Duodenal mucosa (tissue), 2 donors: Measurements from ENCODE around the gene OSBP.
"Not testable (repeated sequence)": the region's sequence is repeated elsewhere in the genome, so short reads cannot be mapped to it uniquely, and the experiment has no call there.

ENCODE experiments used
- H3K27ac ChIP-seq: one replicate; pipeline ENCODE4 v1.7.0; 2013; ENCODE audit warnings: low read depth, low read length
- H3K27me3 ChIP-seq, 2 donors: one replicate each; pipeline ENCODE4 v1.7.0; 2013; ENCODE audit warnings: low read length in 2 of 2, control low read depth in 1 of 2; ENCODE audit not compliant: insufficient read depth in 2 of 2, control insufficient read depth in 1 of 2
- H3K36me3 ChIP-seq, 2 donors: one replicate each; pipeline ENCODE4 v1.7.0; 2013; ENCODE audit warnings: low read length in 2 of 2, control low read depth in 1 of 2; ENCODE audit not compliant: insufficient read depth in 2 of 2, control insufficient read depth in 1 of 2
- H3K4me1 ChIP-seq, 2 donors: one replicate each; pipeline ENCODE4 v1.7.0; 2013; ENCODE audit warnings: low read length in 2 of 2, control low read depth in 1 of 2; ENCODE audit not compliant: insufficient read depth in 2 of 2, control insufficient read depth in 1 of 2
- H3K4me3 ChIP-seq, 2 donors: one replicate each; pipeline ENCODE4 v1.7.0; 2013; ENCODE audit warnings: low read length in 2 of 2, low read depth in 1 of 2
- H3K9ac ChIP-seq, 2 donors: one replicate each; pipeline ENCODE4 v1.7.0; 2013; ENCODE audit warnings: low read length in 2 of 2, low read depth in 1 of 2
- H3K9me3 ChIP-seq, 2 donors: one replicate each; pipeline ENCODE4 v1.7.0; 2013; ENCODE audit warnings: low read length in 2 of 2, control low read depth in 1 of 2; ENCODE audit not compliant: control insufficient read depth in 1 of 2

The OSBP gene

DNA sequence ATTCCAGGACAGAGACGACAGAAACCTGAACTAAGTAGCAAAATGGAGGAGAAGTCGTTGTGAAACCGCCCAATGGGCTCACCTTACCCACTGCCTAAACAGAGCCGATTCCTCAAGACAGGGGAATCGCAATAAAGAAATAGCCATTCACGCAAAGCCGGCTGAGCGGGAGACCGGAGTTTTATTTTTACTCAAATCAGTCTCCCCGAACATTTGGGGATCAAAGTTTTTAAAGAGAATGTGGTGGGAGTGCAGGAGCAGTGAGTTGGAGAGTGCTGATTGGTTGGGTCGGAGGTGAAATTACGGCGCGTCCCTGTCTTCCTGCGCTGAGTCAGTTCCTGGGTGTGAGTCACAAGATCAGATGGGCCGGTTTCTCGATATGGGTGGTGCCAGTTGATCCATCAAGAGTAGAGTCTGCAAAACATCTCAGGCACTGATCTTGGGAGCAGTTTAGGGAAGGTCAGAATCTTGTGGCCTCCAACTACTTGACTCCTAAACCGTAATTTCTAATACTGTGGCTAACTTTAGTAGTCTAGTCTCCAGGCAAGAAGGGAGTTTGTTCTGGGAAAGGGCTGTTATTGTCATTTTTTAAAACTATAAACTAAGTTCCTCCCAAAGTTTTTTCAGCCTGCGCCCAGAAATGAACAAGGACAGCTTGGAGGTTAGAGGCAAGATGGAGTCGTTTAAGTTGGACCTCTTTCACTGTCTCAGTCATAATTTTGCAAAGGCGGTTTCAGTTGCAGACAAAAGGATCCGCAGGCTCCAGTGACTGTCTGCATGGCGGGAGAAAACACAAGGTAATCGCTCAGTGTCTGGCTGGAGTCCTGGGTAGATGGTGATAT lies 70.2 kb downstream of the OSBP start:
- no peak overlapping the region for H3K27ac ChIP-seq
- no peaks in the 10 kb centered on the region for H3K9me3 ChIP-seq
- H3K4me1 ChIP-seq: peaks cover 0 to 4% of the 10 kb centered on the region in 2 donors
- no peaks in the 10 kb centered on the region for H3K36me3 ChIP-seq
- no peak overlapping the region for H3K4me3 ChIP-seq
- H3K27me3 ChIP-seq: no peaks in the 10 kb centered on the region
- H3K9ac ChIP-seq: no peak overlapping the region

DNA sequence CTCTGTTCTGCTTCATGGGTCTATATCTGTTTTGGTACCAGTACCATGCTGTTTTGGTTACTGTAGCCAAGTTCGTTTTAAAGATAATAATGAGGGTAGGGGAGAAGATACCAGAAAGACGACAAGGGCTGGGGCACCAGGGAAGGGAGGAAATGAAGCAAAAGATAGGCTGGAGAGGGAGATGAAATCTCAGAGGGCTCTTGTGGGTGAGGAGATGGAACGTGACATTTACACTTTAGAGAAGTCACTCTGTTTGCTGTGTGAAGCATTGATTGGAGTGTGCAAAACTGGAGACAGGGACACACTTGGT lies 70.8 kb downstream of the OSBP start:
- Histone ChIP-seq H3K4me3 (no peak overlapping the region), H3K36me3 (no peaks in the 10 kb centered on the region), H3K27ac (no peak overlapping the region), H3K27me3 (no peaks in the 10 kb centered on the region), H3K9me3 (no peaks in the 10 kb centered on the region), H3K9ac (no peak overlapping the region), H3K4me1 (no peaks in the 10 kb centered on the region)

DNA sequence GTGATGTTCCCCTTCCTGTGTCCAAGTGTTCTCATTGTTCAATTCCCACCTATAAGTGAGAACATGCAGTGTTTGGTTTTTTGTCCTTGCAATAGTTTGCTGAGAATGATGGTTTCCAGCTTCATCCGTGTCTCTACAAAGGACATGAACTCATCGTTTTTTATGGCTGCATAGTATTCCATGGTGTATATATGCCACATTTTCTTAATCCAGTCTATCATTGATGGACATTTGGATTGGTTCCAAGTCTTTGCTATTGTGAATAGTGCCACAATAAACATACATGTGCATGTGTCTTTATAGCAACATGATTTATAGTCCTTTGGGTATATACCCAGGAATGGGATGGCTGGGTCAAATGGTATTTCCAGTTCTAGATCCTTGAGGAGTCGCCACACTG lies 71.9 kb downstream of the OSBP start:
- not testable (repeated sequence) for H3K27ac ChIP-seq, H3K36me3 ChIP-seq, H3K9ac ChIP-seq, H3K27me3 ChIP-seq, H3K9me3 ChIP-seq, H3K4me3 ChIP-seq, H3K4me1 ChIP-seq

DNA sequence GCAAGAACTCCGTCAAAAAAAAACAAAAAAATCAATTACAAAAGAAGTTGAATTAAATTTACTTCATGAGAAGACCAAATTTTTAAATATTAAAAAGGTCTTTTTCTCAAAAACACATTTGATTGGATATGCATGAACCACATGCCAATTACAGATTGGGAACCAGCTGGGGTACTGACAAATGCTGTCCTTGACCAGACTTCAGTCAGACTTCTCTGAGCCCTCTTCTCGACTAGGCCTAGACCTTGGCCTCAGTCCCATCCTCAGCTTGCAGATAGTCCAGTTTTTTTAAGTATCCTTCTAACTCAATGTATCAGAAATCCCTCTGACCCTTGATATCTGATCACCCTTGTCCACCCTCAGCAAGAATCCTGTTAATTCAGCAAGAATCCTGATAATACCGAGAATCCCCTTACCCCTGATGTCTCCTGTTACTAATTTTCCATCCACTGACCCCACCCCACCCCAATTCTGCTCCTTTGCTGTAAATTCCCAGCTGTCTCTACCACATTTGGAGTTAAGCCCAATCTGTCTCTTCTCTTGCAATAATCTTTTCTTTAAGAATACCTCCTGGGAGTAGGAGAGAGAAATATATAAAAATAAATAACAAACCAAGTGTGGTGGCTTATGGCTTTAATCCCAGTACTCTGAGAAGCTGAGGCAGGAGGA lies 73.3 kb downstream of the OSBP start:
- no peaks in the 10 kb centered on the region for H3K27me3 ChIP-seq
- H3K9ac ChIP-seq: no peak overlapping the region
- peaks cover 0 to 4% of the 10 kb centered on the region in 2 donors for H3K4me1 ChIP-seq
- no peak overlapping the region for H3K27ac ChIP-seq
- H3K4me3 ChIP-seq: no peak overlapping the region
- H3K36me3 ChIP-seq: no peaks in the 10 kb centered on the region
- H3K9me3 ChIP-seq: no peaks in the 10 kb centered on the region

DNA sequence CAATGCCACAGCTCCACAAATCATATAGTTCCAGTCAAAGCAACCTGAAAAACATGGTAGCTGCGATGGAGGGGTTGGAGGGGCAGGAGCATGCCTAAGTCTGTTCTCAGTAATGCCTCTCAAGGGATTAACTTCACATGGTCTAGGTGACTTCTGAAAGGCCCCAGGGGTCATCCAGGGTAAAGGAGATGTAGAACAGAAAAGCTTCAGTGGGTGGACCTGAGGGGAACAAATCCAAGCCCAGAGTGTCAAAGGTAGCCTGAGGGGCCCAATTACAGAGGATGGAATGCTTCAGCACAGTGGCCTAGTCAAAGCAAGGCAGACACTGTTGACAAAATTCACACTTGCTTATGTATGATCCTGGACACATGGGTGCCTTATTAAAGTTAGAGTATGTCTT lies 80.9 kb downstream of the OSBP start:
- H3K4me3 ChIP-seq: no peak overlapping the region
- H3K9me3 ChIP-seq: no peaks in the 10 kb centered on the region
- H3K36me3 ChIP-seq: no peaks in the 10 kb centered on the region
- H3K9ac ChIP-seq: no peak overlapping the region
- H3K4me1 ChIP-seq: peaks cover 0 to 8% of the 10 kb centered on the region in 2 donors
- H3K27ac ChIP-seq: no peak overlapping the region
- no peaks in the 10 kb centered on the region for H3K27me3 ChIP-seq

DNA sequence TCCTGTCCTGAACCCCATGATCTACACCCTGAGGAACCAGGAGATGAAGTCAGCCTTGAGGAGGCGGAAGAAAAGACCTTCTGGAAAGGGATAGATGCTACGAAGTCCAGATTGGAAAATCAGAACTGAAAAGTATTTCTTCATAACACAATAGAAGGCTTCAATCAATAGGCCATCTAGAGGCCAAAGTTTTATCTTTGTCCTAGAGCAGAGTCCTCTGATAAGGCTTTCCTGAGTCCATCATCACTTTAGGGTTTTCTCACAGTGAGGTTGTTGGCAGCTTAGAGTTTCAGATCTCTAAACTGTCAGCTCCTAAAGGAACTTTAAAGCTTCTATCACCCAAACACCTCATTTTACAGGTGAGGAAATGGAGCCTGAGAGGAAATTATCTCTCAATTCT lies 83.0 kb downstream of the OSBP start:
- H3K9me3 ChIP-seq: no peaks in the 10 kb centered on the region
- H3K4me1 ChIP-seq: peaks cover 0 to 5% of the 10 kb centered on the region in 2 donors
- no peaks in the 10 kb centered on the region for H3K27me3 ChIP-seq
- H3K27ac ChIP-seq: no peak overlapping the region
- no peak overlapping the region for H3K4me3 ChIP-seq
- no peak overlapping the region for H3K9ac ChIP-seq
- no peaks in the 10 kb centered on the region for H3K36me3 ChIP-seq

DNA sequence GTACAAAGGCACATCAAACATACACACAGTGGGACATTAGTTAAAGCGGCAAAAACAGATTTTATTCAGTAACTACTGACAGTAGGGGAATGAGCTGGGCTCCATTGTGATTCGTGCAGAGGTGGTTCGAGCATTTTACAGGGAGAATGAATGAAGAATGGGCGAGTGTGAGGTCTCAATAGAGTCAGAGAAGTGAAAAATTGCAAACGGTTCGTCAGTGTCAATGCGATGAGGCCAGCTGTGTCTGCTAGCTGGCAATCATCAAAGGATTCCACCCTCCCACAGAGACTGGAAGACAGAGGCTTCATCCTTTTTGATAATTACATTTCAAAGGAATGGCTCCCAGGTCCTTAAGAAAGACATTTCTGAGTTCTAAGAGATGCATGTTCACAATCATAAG lies 86.9 kb downstream of the OSBP start:
- Histone ChIP-seq H3K4me3 (no peak overlapping the region), H3K27ac (no peak overlapping the region), H3K27me3 (no peaks in the 10 kb centered on the region), H3K9me3 (no peaks in the 10 kb centered on the region), H3K4me1 (no peaks in the 10 kb centered on the region), H3K9ac (no peak overlapping the region), H3K36me3 (no peaks in the 10 kb centered on the region)
